Smooth muscle cell of the brain vasculature (primary cell): Measurements from ENCODE around the gene ERGIC1.
"Not testable (repeated sequence)": the region's sequence is repeated elsewhere in the genome, so short reads cannot be mapped to it uniquely, and the experiment has no call there.

ENCODE experiments used
- DNase-seq: peaks from one replicate; pipeline ENCODE4 v3.0.0-alpha.2; 2012; ENCODE audit warnings: low read depth, low spot score

ERGIC1 gene, protein sequence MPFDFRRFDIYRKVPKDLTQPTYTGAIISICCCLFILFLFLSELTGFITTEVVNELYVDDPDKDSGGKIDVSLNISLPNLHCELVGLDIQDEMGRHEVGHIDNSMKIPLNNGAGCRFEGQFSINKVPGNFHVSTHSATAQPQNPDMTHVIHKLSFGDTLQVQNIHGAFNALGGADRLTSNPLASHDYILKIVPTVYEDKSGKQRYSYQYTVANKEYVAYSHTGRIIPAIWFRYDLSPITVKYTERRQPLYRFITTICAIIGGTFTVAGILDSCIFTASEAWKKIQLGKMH

GRCh38 chr5:172833686-172834414, at the start of gene ERGIC1:
ERGIC1 (plus strand) TSS chr5:172834251; CDS start chr5:172834414, 163 bp downstream.
- DNase-seq, result no peak

- no peak for DNase-seq
Measured at GRCh38 chr5:172785429-172786088, 48.5 kb upstream of the ERGIC1 start.

DNA sequence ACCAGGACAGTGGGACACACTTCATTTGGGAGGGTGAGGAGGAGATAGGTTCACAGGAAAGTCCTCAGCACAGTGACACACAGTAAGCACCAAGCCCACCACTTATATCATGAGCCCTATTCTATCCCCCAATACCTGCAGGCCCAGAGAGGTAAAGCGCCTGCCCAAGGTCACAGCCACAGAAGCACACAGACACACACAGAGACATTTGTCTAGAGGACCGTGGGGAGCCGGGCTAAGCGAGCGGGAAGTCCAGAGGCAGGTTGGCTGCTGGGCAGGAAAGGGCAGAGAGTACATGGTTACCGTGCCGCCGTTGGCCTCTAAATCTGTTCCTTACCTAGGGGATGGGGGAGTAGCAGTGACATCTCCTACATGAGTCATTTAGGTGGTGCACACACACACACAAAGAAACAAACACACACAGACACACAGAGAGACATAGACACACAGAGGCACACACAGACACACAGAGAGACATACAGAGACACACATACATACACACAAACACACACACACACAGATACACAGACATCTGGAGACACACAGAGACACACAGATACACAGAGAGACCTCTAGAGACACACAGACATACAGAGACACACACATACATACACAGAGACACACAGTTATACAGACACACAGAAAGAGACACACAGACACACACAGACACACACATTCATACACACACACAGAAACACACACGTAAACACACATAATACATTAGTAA, 47.2 kb upstream of the ERGIC1 start:
- DNase-seq, result no peak

DNA sequence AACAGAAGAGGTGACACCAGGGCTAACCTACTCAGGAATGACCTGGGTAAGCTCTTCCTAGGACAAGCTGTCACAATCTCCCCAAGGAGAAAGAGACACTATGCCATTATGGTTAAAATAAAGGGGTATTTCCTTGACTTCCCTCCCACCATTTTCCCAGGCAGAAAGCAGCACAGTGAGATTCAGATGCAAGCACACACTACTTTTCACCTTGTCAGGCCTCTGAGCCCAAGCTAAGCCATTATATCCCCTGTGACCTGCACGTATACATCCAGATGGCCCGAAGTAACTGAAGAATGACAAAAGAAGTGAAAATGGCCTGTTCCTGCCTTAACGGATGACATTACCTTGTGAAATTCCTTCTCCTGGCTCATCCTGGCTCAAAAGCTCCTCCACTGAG, 46.5 kb upstream of the ERGIC1 start:
- not testable (repeated sequence) for DNase-seq

GRCh38 chr5:172788771-172789686, 45.0 kb upstream of the ERGIC1 start:
- no peak for DNase-seq

GRCh38 chr5:172789687-172790495, 44.2 kb upstream of the ERGIC1 start:
- no peak for DNase-seq

DNA sequence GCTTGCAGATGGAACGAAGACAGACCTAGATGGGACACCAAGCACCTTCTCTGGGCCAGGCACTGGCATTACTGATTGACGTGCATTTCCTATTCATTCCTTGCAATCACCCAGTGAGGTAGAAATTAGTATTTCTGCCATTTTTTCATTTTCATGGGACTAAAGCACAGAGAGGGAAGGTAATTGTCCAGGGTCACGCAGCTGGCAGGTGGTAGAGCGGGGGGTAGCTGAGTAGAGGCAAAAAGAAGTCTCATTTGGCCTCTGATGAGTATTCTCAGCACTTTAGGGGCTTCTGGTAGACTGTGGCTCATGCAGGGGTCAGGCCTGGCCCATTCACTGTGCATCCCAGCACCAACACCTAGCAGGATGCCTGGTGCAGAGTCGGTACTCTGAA, 43.6 kb upstream of the ERGIC1 start:
- DNase-seq, result no peak

DNA sequence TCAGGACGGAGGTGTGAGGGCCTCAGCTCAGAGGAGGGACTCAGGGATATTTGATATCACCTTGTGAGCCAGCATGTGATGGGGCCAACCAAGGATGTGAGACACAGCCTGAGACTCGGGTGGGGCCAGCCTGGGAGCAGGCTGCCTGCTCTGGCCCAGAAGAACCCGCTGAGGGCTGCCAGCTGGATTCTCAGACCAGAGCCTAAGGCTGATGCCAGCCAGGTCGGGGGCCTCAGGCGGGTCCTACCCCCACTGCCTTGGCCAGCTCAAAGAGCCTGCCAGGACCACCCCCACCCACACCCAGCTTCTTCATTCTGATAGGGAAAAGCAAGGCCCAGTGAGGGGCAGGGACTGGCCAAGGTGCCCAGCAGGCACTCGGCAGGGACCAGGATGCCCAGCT, 42.8 kb upstream of the ERGIC1 start:
- no peak for DNase-seq

GRCh38 chr5:172791726-172792445, 42.2 kb upstream of the ERGIC1 start:
- no peak for DNase-seq

GRCh38 chr5:172792701-172793570, 41.1 kb upstream of the ERGIC1 start:
- no peak for DNase-seq

- no peak for DNase-seq
Measured at GRCh38 chr5:172793577-172794488, 40.2 kb upstream of the ERGIC1 start.

DNA sequence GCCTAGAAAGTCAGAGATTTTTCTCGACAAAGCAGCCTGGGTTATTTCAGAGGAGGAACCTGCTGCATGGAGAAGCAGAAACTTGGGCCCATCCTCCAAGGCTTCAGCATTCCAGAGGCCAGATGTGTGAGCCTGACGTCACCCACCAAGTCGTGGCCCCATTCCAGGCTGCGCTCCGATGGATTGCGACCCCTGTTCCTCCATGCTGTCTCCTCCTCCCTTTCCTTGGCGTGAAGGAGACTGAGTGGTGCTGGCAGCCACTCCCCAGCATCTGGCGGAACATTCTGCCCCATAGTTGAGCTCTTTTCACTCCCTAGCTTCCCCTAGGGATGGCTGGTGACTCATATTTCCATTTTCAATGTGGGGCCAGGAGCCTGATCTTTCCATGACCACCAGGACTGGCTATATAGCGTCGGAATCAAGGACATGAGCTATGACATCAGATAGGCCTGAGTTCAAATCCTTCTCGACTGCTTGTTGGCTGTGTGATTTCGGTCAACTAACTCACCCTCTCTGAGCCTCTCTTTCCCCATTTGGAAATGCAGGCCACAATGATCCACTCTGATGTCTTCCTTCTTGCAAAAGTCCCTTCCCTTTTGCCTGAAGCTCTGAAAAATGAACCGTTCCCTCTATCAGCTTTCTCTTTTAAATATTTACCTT, 38.6 kb upstream of the ERGIC1 start:
- peak; percentile 86 for DNase-seq

- DNase-seq, result no peak
Measured at GRCh38 chr5:172796306-172796705, 37.7 kb upstream of the ERGIC1 start.

- no peak for DNase-seq
Measured at GRCh38 chr5:172797771-172798191, 36.3 kb upstream of the ERGIC1 start.

- DNase-seq, result no peak
Measured at GRCh38 chr5:172798422-172799215, 35.4 kb upstream of the ERGIC1 start.

- no peak for DNase-seq
Measured at GRCh38 chr5:172799416-172799815, 34.6 kb upstream of the ERGIC1 start.
